Sigmoid colon (tissue), 7 donors: ENCODE results near the gene SERPINH1. TPM values are rescaled to one million over a fixed set of nuclear protein-coding genes. Genes with fewer than 3 reads are reported as not detected.

Experiments
- DNase-seq: peaks from one replicate; pipeline ENCODE4 v3.0.0-alpha.2; 2019
- H3K27ac ChIP-seq, 4 donors: fragments of 200-600 bp; sonication (generic); one replicate each; pipeline ENCODE4 v1.5.1; 2016 to 2019; ENCODE audit warnings: mild to moderate bottlenecking in 1 of 4
- H3K27me3 ChIP-seq, 3 donors: fragments of 200-600 bp; sonication (generic); one replicate each; pipeline ENCODE4 v1.5.1; 2019; ENCODE audit warnings: mild to moderate bottlenecking in 1 of 3
- H3K36me3 ChIP-seq, 4 donors: fragments of 200-600 bp; sonication (generic); one replicate each; pipeline ENCODE4 v1.5.1; 2016 to 2019
- H3K4me1 ChIP-seq, 4 donors: fragments of 200-600 bp; sonication (generic); one replicate each; pipeline ENCODE4 v1.5.1; 2017 to 2019
- H3K4me3 ChIP-seq, 4 donors: fragments of 200-600 bp; sonication (generic); one replicate each; pipeline ENCODE4 v1.5.1; 2017 to 2019; ENCODE audit warnings: mild to moderate bottlenecking in 2 of 4, moderate library complexity in 1 of 4
- H3K9me3 ChIP-seq, 4 donors: fragments of 200-600 bp in 3 of 4; sonication (generic) in 3 of 4; one replicate each; pipeline versions ENCODE4 v1.5.1 to v1.6.1; 2013 to 2019
- CTCF ChIP-seq, 4 experiments: fragments of 450-650 bp in 3 of 4; fragments of 200-600 bp in 1 of 4; IDR thresholded peaks; one replicate each; pipeline ENCODE4 v1.5.1; 2016 to 2019; ENCODE audit warnings: antibody characterized with exemption in 4 of 4, mild to moderate bottlenecking in 3 of 4, moderate library complexity in 2 of 4
- EP300 ChIP-seq, 4 donors: sonication (generic); formaldehyde crosslinking; IDR thresholded peaks; one replicate each; pipeline ENCODE4 v1.6.1; 2017; ENCODE audit warnings: antibody characterized with exemption in 4 of 4
- POLR2A ChIP-seq, 2 donors: fragments of 450-650 bp; IDR thresholded peaks; one replicate each; pipeline ENCODE4 v1.6.1; 2016; ENCODE audit warnings: antibody characterized with exemption in 2 of 2, mild to moderate bottlenecking in 2 of 2, moderate library complexity in 2 of 2
- POLR2AphosphoS5 ChIP-seq, 4 donors: sonication (generic); formaldehyde crosslinking; IDR thresholded peaks; one replicate each; pipeline ENCODE4 v1.6.1; 2017; ENCODE audit warnings: antibody characterized with exemption in 4 of 4
- whole genome bisulfite sequencing, 2 donors: extraction: QIAGEN DNeasy Blood & Tissue Kit; methylation state at CpG; one replicate each; pipeline ENCODE4 v1.1.7; 2013; 5-methylcytosine and 5-hydroxymethylcytosine counted together
- intact Hi-C: fragments of 100-400 bp; cut with DNase I; formaldehyde crosslinking; loops from one replicate; pipeline ENCODE4 v1.15.1; 2023
- polyA plus RNA-seq, 3 donors: library from polyadenylated mRNA; stranded (reverse); fragments of 200-250 nt; gene quantifications; one replicate each; pipeline ENCODE4 v1.2.3, GENCODE V29; 2013
- total RNA-seq, 4 donors: library from RNA; depleted of rRNA; stranded (reverse); fragments of >200 nt; gene quantifications; one replicate each; pipeline ENCODE4 v1.1.0, GENCODE V29; 2016
- donor health status: healthy with polysubstance abuse.
- donor health status: Bipolar disorder and iron deficiency.
- donor health status: healthy.

The SERPINH1 gene
- total and polyA plus RNA-seq, 7 donors: 12.0 to 201 (median 151) TPM

- peaks cover 0 to 6% (median 0%) of the 10 kb centered on the region in 4 donors for H3K36me3 ChIP-seq
- no peak for TF ChIP-seq POLR2AphosphoS5 (IDR thresholded peaks at IDR 0.05)
- no peak for TF ChIP-seq EP300 (IDR thresholded peaks at IDR 0.05)
- no peak for TF ChIP-seq CTCF (IDR thresholded peaks at IDR 0.05)
- no peak for TF ChIP-seq POLR2A (IDR thresholded peaks at IDR 0.05)
- intact Hi-C loops: no loop called here
- H3K9me3 ChIP-seq: no peaks in the 10 kb centered on the region
- no peak overlapping the region for H3K4me3 ChIP-seq
- H3K4me1 ChIP-seq: peaks cover 0 to 5% (median 2%) of the 10 kb centered on the region in 4 donors
- no peaks in the 10 kb centered on the region for H3K27me3 ChIP-seq
- H3K27ac ChIP-seq: no peak overlapping the region
- DNase-seq: no peak
Measured at GRCh38 chr11:75598264-75598663, 36.2 kb downstream of the SERPINH1 start.

- DNase-seq: no peak
- no peak for TF ChIP-seq EP300 (IDR thresholded peaks at IDR 0.05)
- no peak for TF ChIP-seq POLR2A (IDR thresholded peaks at IDR 0.05)
- TF ChIP-seq CTCF (IDR thresholded peaks at IDR 0.05): no peak
- no peak for TF ChIP-seq POLR2AphosphoS5 (IDR thresholded peaks at IDR 0.05)
- Histone ChIP-seq H3K4me1 (peaks cover 0 to 2% (median 0%) of the 10 kb centered on the region in 4 donors), H3K36me3 (peaks cover 0 to 6% (median 0%) of the 10 kb centered on the region in 4 donors), H3K27me3 (no peaks in the 10 kb centered on the region), H3K27ac (no peak overlapping the region), H3K9me3 (no peaks in the 10 kb centered on the region), H3K4me3 (no peak overlapping the region)
- 81 to 89% methylated on average over 7 of the region's 7 CpGs for WGBS, 2 donors
- intact Hi-C loops: no loop called here
Measured at GRCh38 chr11:75598900-75599299, 36.8 kb downstream of the SERPINH1 start.

GRCh38 chr11:75600356-75600755, 38.3 kb downstream of the SERPINH1 start:
- Histone ChIP-seq H3K4me1 (no peaks in the 10 kb centered on the region), H3K9me3 (no peaks in the 10 kb centered on the region), H3K27me3 (no peaks in the 10 kb centered on the region), H3K4me3 (no peak overlapping the region), H3K27ac (no peak overlapping the region), H3K36me3 (peaks cover 0 to 7% (median 0%) of the 10 kb centered on the region in 4 donors)
- intact Hi-C loops: no loop called here
- WGBS, 2 donors: 81 to 82% methylated on average over 3 of the region's 3 CpGs
- DNase-seq: no peak
- TF ChIP-seq POLR2A (IDR thresholded peaks at IDR 0.05) (no peak), EP300 (IDR thresholded peaks at IDR 0.05) (no peak), CTCF (IDR thresholded peaks at IDR 0.05) (no peak), POLR2AphosphoS5 (IDR thresholded peaks at IDR 0.05) (no peak)

GRCh38 chr11:75601494-75601893, 39.4 kb downstream of the SERPINH1 start:
- H3K4me1 ChIP-seq: no peaks in the 10 kb centered on the region
- H3K36me3 ChIP-seq: peaks cover 0 to 19% (median 0%) of the 10 kb centered on the region in 4 donors
- WGBS, 2 donors: 81 to 89% methylated on average over 7 of the region's 7 CpGs
- H3K27ac ChIP-seq: no peak overlapping the region
- H3K27me3 ChIP-seq: no peaks in the 10 kb centered on the region
- H3K4me3 ChIP-seq: no peak overlapping the region
- TF ChIP-seq EP300 (IDR thresholded peaks at IDR 0.05): no peak
- TF ChIP-seq POLR2AphosphoS5 (IDR thresholded peaks at IDR 0.05): no peak
- TF ChIP-seq POLR2A (IDR thresholded peaks at IDR 0.05): no peak
- no peak for TF ChIP-seq CTCF (IDR thresholded peaks at IDR 0.05)
- intact Hi-C loops: no loop called here
- H3K9me3 ChIP-seq: no peaks in the 10 kb centered on the region
- DNase-seq: no peak

- Histone ChIP-seq H3K36me3 (peaks cover 0 to 20% (median 0%) of the 10 kb centered on the region in 4 donors), H3K9me3 (no peaks in the 10 kb centered on the region), H3K27me3 (no peaks in the 10 kb centered on the region), H3K4me1 (no peaks in the 10 kb centered on the region), H3K27ac (no peak overlapping the region), H3K4me3 (no peak overlapping the region)
- no peak for DNase-seq
- intact Hi-C loops: no loop called here
- TF ChIP-seq POLR2A (IDR thresholded peaks at IDR 0.05): no peak
- TF ChIP-seq CTCF (IDR thresholded peaks at IDR 0.05): no peak
- no peak for TF ChIP-seq EP300 (IDR thresholded peaks at IDR 0.05)
- TF ChIP-seq POLR2AphosphoS5 (IDR thresholded peaks at IDR 0.05): no peak
- WGBS, 2 donors: 78 to 87% methylated on average over 8 of the region's 8 CpGs
Measured at GRCh38 chr11:75602951-75603350, 40.9 kb downstream of the SERPINH1 start.
